HCT116 (cell line): ENCODE results near the gene NXPH2. TPM values are rescaled to one million over a fixed set of nuclear protein-coding genes. Genes with fewer than 3 reads are reported as not detected.

Source experiments
- ATAC-seq: fragments of 200-7000 bp; cut with Tn5 transposase; 2 replicates; pipeline ENCODE4 v1.9.1; 2020; ENCODE audit warnings: mild to moderate bottlenecking, moderate library complexity
- BruUV-seq: library from RNA; stranded (reverse); fragments of 400-500 nt; replicated peaks from 2 replicates; lab custom pipeline; 2021; lab: Mats Ljungman, UMichigan
- CTCF ChIA-PET: fragments of 300-600 bp; sonication (Branson Sonifier 250); formaldehyde crosslinking; loops from one replicate; lab custom pipeline; 2021; ENCODE audit warnings: antibody characterized with exemption; lab: Charles Lee
- POLR2A ChIA-PET: fragments of 300-600, 350-600 bp; sonication (Branson Sonifier 250); formaldehyde crosslinking; loops from one replicate; lab custom pipeline; 2021; ENCODE audit warnings: antibody characterized with exemption; lab: Charles Lee
- RAD21 ChIA-PET, 2 experiments: fragments of 300-600 bp; sonication (Branson Sonifier 250); formaldehyde crosslinking; loops; one replicate each; lab custom pipeline; 2023; ENCODE audit warnings: low total read pairs in 2 of 2; ENCODE audit not compliant: uncharacterized antibody in 2 of 2, unreplicated experiment in 2 of 2, low non-redundant PET in 1 of 2; lab: Charles Lee
- DNase-seq: peaks from one replicate; pipeline ENCODE4 v3.0.0-alpha.2; 2010; ENCODE audit warnings: low read depth, low spot score
- H2AFZ ChIP-seq: fragments of 200-600 bp; shearing (Covaris generic), sonication (generic); 2 replicates; pipeline ENCODE4 v1.6.1; 2017; ENCODE audit warnings: low read depth, mixed run types, mixed read lengths, antibody characterized with exemption, low read length; ENCODE audit not compliant: poor library complexity, severe bottlenecking
- H3K27ac ChIP-seq: 2 replicates; pipeline ENCODE4 v1.5.1; 2012; ENCODE audit warnings: low read depth, low read length
- H3K27me3 ChIP-seq: fragments of 200-600 bp; sonication (generic); 2 replicates; pipeline ENCODE4 v1.6.1; 2016; ENCODE audit warnings: mixed run types, low read length, mixed read lengths; ENCODE audit not compliant: insufficient read depth
- H3K36me3 ChIP-seq, 2 experiments: fragments of 200-500 bp in 1 of 2; fragments of 200-600 bp in 1 of 2; sonication (Bioruptor generic) in 1 of 2; sonication (generic) in 1 of 2; 2 replicates each; pipeline versions ENCODE4 v1.5.1 to v1.6.1; 2014 to 2016; ENCODE audit warnings: low read length in 2 of 2, inconsistent platforms in 1 of 2, mixed read lengths in 1 of 2, mixed run types in 1 of 2; ENCODE audit not compliant: insufficient read depth in 2 of 2, control insufficient read depth in 1 of 2
- H3K4me1 ChIP-seq, 2 experiments: fragments of 200-600 bp in 1 of 2; sonication (generic) in 1 of 2; 2 replicates each; pipeline versions ENCODE4 v1.5.1 to v1.6.1; 2012 to 2017; ENCODE audit warnings: low read length in 2 of 2, inconsistent platforms in 1 of 2, mild to moderate bottlenecking in 1 of 2, mixed read lengths in 1 of 2, mixed run types in 1 of 2, moderate library complexity in 1 of 2; ENCODE audit not compliant: insufficient read depth in 2 of 2, control insufficient read depth in 1 of 2
- H3K4me2 ChIP-seq: fragments of 200-600 bp; sonication (generic); 2 replicates; pipeline ENCODE4 v1.6.1; 2017; ENCODE audit warnings: mixed run types, low read length, mixed read lengths
- H3K4me3 ChIP-seq, 2 experiments: fragments of 200-600 bp in 1 of 2; sonication (generic) in 1 of 2; replicated peaks in 1 of 2; 2 replicates each; pipeline ENCODE4 v1.5.1; 2011 to 2016; ENCODE audit warnings: low read length in 2 of 2, control low read depth in 1 of 2, low read depth in 1 of 2, mild to moderate bottlenecking in 1 of 2, mixed read lengths in 1 of 2, mixed run types in 1 of 2
- H3K79me2 ChIP-seq: fragments of 200-600 bp; sonication (generic); 2 replicates; pipeline ENCODE4 v1.6.1; 2017; ENCODE audit warnings: mild to moderate bottlenecking, mixed run types, low read length, moderate library complexity, mixed read lengths; ENCODE audit not compliant: insufficient read depth
- H3K9ac ChIP-seq: fragments of 200-600 bp; sonication (generic); 2 replicates; pipeline ENCODE4 v1.6.1; 2016; ENCODE audit warnings: low read length, mixed read lengths
- H3K9me2 ChIP-seq: fragments of 200-600 bp; sonication (generic), shearing (Covaris generic); 2 replicates; pipeline ENCODE4 v1.6.1; 2017; ENCODE audit warnings: mixed run types, mild to moderate bottlenecking, moderate library complexity; ENCODE audit not compliant: insufficient read depth
- H3K9me3 ChIP-seq, 2 experiments: fragments of 200-500 bp in 1 of 2; fragments of 200-600 bp in 1 of 2; sonication (Bioruptor generic) in 1 of 2; sonication (generic) in 1 of 2; 2 replicates each; pipeline ENCODE4 v1.6.1; 2014 to 2017; ENCODE audit warnings: low read length in 2 of 2, mixed read lengths in 2 of 2, inconsistent platforms in 1 of 2, low read depth in 1 of 2, mild to moderate bottlenecking in 1 of 2, mixed run types in 1 of 2, moderate library complexity in 1 of 2; ENCODE audit not compliant: control insufficient read depth in 1 of 2, insufficient read depth in 1 of 2
- H4K20me1 ChIP-seq: fragments of 200-600 bp; sonication (generic), shearing (Covaris generic); 2 replicates; pipeline ENCODE4 v1.6.1; 2017; ENCODE audit warnings: mixed run types, mild to moderate bottlenecking, moderate library complexity; ENCODE audit not compliant: insufficient read depth
- ATF3 ChIP-seq: IDR thresholded peaks from 2 replicates; pipeline ENCODE4 v1.6.1; 2012
- EZH2phosphoT487 ChIP-seq: fragments of 200-600 bp; IDR thresholded peaks from 2 replicates; pipeline ENCODE4 v1.6.1; 2018; ENCODE audit warnings: antibody characterized with exemption, borderline replicate concordance
- FOSL1 ChIP-seq: IDR thresholded peaks from 2 replicates; pipeline ENCODE4 v1.6.1; 2012; ENCODE audit warnings: low read depth
- JUND ChIP-seq: IDR thresholded peaks from 2 replicates; pipeline ENCODE4 v1.6.1; 2012
- RAD21 ChIP-seq: IDR thresholded peaks from 2 replicates; pipeline ENCODE4 v1.6.1; 2012; ENCODE audit warnings: low read depth, mild to moderate bottlenecking
- SRF ChIP-seq: IDR thresholded peaks from 2 replicates; pipeline ENCODE4 v1.6.1; 2012; ENCODE audit warnings: low read depth
- TCF7L2 ChIP-seq: IDR thresholded peaks from 2 replicates; pipeline ENCODE4 v1.7.0; 2011; ENCODE audit warnings: borderline replicate concordance, inconsistent platforms; ENCODE audit not compliant: insufficient read depth, insufficient read length; ENCODE audit errors: extremely low read depth
- intact Hi-C: fragments of 100-400 bp; cut with micrococcal nuclease; formaldehyde crosslinking; loops from 2 replicates; pipeline ENCODE4 v1.10.0; 2022
- total RNA-seq: library from RNA; stranded (reverse); gene quantifications from one replicate; pipeline ENCODE4 v1.2.1, GENCODE V29; 2021; ENCODE audit not compliant: unreplicated experiment
- TF ChIP-seq, protein P1 (sequence below), 3 experiments: fragments of 200-600 bp in 1 of 3; sonication (generic) in 1 of 3; IDR thresholded peaks in 2 of 3; conservative IDR thresholded peaks in 1 of 3; 2 replicates each; pipeline ENCODE4 v1.5.1; 2012 to 2017; ENCODE audit warnings: low read depth in 2 of 3, low read length in 2 of 3, antibody characterized with exemption in 1 of 3, borderline replicate concordance in 1 of 3, control low read depth in 1 of 3, mild to moderate bottlenecking in 1 of 3, mixed read lengths in 1 of 3, mixed run types in 1 of 3, moderate library complexity in 1 of 3; ENCODE audit not compliant: insufficient read depth in 1 of 3

NXPH2 gene
- total RNA-seq, 1 experiment from 2014 or later, result not detected

- peak; percentile 91 for ATAC-seq
- intact Hi-C loops, result loop anchor here (1.0 to 10.0 kb wide), 3 partner anchors 455 to 940 kb away; no protein-coding TSS in a partner anchor
- ChIA-PET CTCF (interaction anchor here (0.7 to 1.9 kb wide), 9 partner anchors 15 to 967 kb away, joined by 3 to 11 read pairs (median 5); no protein-coding TSS in a partner anchor), RAD21 (interaction anchor here (0.7 to 1.2 kb wide), 3 partner anchors 42 to 160 kb away, joined by 3 to 8 read pairs (median 5); no protein-coding TSS in a partner anchor), POLR2A (no interaction called here)
- TF ChIP-seq TCF7L2 (no peak), FOSL1 (no peak), RAD21 (peak; percentile 73), ATF3 (no peak), JUND (no peak), SRF (no peak), EZH2phosphoT487 (no peak)
- TF ChIP-seq, protein P1, sequence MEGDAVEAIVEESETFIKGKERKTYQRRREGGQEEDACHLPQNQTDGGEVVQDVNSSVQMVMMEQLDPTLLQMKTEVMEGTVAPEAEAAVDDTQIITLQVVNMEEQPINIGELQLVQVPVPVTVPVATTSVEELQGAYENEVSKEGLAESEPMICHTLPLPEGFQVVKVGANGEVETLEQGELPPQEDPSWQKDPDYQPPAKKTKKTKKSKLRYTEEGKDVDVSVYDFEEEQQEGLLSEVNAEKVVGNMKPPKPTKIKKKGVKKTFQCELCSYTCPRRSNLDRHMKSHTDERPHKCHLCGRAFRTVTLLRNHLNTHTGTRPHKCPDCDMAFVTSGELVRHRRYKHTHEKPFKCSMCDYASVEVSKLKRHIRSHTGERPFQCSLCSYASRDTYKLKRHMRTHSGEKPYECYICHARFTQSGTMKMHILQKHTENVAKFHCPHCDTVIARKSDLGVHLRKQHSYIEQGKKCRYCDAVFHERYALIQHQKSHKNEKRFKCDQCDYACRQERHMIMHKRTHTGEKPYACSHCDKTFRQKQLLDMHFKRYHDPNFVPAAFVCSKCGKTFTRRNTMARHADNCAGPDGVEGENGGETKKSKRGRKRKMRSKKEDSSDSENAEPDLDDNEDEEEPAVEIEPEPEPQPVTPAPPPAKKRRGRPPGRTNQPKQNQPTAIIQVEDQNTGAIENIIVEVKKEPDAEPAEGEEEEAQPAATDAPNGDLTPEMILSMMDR (IDR thresholded peaks at IDR 0.05 in 2 of 3, conservative IDR thresholded peaks at IDR 0.05 in 1 of 3; ENCODE audit: borderline replicate concordance in 1 of 3, insufficient read depth in 1 of 3, low read depth in 2 of 3, low read length in 2 of 3), result peak; percentile 56 to 71 (median 69)
- H2AFZ ChIP-seq, result no peak overlapping the region
- no peak overlapping the region for H3K4me2 ChIP-seq
- peak; percentile 41 for DNase-seq
- H3K9me2 ChIP-seq, result no peaks in the 10 kb centered on the region
- H3K9me3 ChIP-seq, result no peaks in the 10 kb centered on the region
- H3K79me2 ChIP-seq, result no peaks in the 10 kb centered on the region
- no peak overlapping the region for H3K27ac ChIP-seq
- no peak overlapping the region for H3K9ac ChIP-seq
- BruUV-seq, result no TSS peak
- H3K27me3 ChIP-seq, result no peaks in the 10 kb centered on the region
- no peaks in the 10 kb centered on the region for H3K36me3 ChIP-seq
- H4K20me1 ChIP-seq, result no peaks in the 10 kb centered on the region
- H3K4me1 ChIP-seq, result no peaks in the 10 kb centered on the region
- no peak overlapping the region for H3K4me3 ChIP-seq
Measured at GRCh38 chr2:138829326-138829919, 49.2 kb upstream of the NXPH2 start.
